COLO829 (cell line): ENCODE results near the gene LTBP2.

Source experiments
- DNase-seq: peaks from one replicate; pipeline ENCODE4 v3.0.0; 2012; ENCODE audit warnings: low spot score

LTBP2 gene

GRCh38 chr14:74612350-74613021 lies 449 bp upstream of the LTBP2 start:
- peak; percentile 12 for DNase-seq

GRCh38 chr14:74610866-74611649 lies 979 bp downstream of the LTBP2 start:
- no peak for DNase-seq

GRCh38 chr14:74610199-74610865 lies 1.7 kb downstream of the LTBP2 start:
- DNase-seq: no peak

GRCh38 chr14:74609721-74610120 lies 2.3 kb downstream of the LTBP2 start:
- no peak for DNase-seq

GRCh38 chr14:74608959-74609611 lies 3.0 kb downstream of the LTBP2 start:
- DNase-seq: peak; percentile 53

- DNase-seq: no peak
Measured at GRCh38 chr14:74606727-74607126, 5.3 kb downstream of the LTBP2 start.

- no peak for DNase-seq
Measured at GRCh38 chr14:74605531-74606223, 6.4 kb downstream of the LTBP2 start.

GRCh38 chr14:74604911-74605310 lies 7.1 kb downstream of the LTBP2 start:
- no peak for DNase-seq

GRCh38 chr14:74604157-74604556 lies 7.9 kb downstream of the LTBP2 start:
- DNase-seq: no peak

- DNase-seq: no peak
Measured at GRCh38 chr14:74601982-74602381, 10.1 kb downstream of the LTBP2 start.

GRCh38 chr14:74599946-74600345 lies 12.1 kb downstream of the LTBP2 start:
- no peak for DNase-seq

- no peak for DNase-seq
Measured at GRCh38 chr14:74599321-74599761, 12.7 kb downstream of the LTBP2 start.

GRCh38 chr14:74596741-74597450 lies 15.1 kb downstream of the LTBP2 start:
- no peak for DNase-seq

- DNase-seq: no peak
Measured at GRCh38 chr14:74595006-74595735, 16.9 kb downstream of the LTBP2 start.

GRCh38 chr14:74594606-74595005 lies 17.4 kb downstream of the LTBP2 start:
- no peak for DNase-seq

GRCh38 chr14:74594029-74594428 lies 18.0 kb downstream of the LTBP2 start:
- no peak for DNase-seq

GRCh38 chr14:74593241-74593953 lies 18.6 kb downstream of the LTBP2 start:
- no peak for DNase-seq

GRCh38 chr14:74592476-74593201 lies 19.4 kb downstream of the LTBP2 start:
- no peak for DNase-seq

- no peak for DNase-seq
Measured at GRCh38 chr14:74591899-74592298, 20.1 kb downstream of the LTBP2 start.
